Measurements from ENCODE around the gene ERMN.

Gene ERMN

DNA sequence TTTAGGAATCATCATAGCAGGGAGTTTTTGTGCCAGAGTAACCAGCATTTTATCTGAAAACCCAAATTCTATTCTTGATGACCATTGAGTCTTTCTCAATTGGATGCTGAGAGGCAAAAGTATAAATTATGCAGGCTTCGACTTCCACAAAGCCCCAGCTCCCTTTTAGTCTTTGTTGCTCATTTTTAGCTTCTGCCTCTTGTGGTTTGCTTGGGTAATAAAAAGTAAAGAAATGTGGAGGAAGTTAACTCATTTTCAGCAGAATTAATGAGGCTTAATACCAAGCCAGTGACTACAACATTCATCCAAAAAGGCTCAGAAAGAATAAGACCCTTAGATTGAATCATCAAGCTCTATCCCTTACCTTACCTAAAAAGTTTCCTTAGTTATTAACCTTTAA, 18.6 kb downstream of the ERMN start:
- no peak for TF ChIP-seq SIN3A (IDR thresholded peaks at IDR 0.05; ENCODE audit: borderline replicate concordance, insufficient read depth, low read length)
- TF ChIP-seq, protein P1, sequence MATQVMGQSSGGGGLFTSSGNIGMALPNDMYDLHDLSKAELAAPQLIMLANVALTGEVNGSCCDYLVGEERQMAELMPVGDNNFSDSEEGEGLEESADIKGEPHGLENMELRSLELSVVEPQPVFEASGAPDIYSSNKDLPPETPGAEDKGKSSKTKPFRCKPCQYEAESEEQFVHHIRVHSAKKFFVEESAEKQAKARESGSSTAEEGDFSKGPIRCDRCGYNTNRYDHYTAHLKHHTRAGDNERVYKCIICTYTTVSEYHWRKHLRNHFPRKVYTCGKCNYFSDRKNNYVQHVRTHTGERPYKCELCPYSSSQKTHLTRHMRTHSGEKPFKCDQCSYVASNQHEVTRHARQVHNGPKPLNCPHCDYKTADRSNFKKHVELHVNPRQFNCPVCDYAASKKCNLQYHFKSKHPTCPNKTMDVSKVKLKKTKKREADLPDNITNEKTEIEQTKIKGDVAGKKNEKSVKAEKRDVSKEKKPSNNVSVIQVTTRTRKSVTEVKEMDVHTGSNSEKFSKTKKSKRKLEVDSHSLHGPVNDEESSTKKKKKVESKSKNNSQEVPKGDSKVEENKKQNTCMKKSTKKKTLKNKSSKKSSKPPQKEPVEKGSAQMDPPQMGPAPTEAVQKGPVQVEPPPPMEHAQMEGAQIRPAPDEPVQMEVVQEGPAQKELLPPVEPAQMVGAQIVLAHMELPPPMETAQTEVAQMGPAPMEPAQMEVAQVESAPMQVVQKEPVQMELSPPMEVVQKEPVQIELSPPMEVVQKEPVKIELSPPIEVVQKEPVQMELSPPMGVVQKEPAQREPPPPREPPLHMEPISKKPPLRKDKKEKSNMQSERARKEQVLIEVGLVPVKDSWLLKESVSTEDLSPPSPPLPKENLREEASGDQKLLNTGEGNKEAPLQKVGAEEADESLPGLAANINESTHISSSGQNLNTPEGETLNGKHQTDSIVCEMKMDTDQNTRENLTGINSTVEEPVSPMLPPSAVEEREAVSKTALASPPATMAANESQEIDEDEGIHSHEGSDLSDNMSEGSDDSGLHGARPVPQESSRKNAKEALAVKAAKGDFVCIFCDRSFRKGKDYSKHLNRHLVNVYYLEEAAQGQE (IDR thresholded peaks at IDR 0.05; ENCODE audit: insufficient read depth in 1 of 2, low read depth in 2 of 2, low read length in 2 of 2): no peak
- TF ChIP-seq FOXP2 (optimal IDR thresholded peaks at IDR 0.05; ENCODE audit: borderline replicate concordance, extremely low read depth, extremely low read length, insufficient read depth): no peak
- TF ChIP-seq TAF1 (IDR thresholded peaks at IDR 0.05; ENCODE audit: borderline replicate concordance, insufficient read depth, low read length): no peak

DNA sequence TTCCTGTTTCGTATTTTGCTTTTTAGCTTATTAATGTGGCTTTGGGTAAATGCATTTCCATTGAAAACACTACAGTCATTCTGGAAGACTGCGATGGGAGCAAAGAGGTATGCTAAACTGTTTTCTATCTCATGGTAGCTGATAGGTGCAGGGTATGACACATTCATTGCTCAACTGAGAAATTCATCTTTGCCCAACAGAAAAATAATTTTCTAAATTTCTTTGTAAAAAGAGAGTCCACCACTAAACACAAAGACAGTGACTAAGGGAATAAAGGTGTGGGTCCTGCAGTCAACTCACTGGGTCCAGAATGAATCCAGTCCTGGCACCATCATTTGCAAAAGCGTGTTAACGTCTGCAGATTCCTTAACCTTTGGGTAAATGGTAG, 19.9 kb downstream of the ERMN start:
- TF ChIP-seq FOXP2 (optimal IDR thresholded peaks at IDR 0.05; ENCODE audit: borderline replicate concordance, extremely low read depth, extremely low read length, insufficient read depth) (no peak), SIN3A (IDR thresholded peaks at IDR 0.05; ENCODE audit: borderline replicate concordance, insufficient read depth, low read length) (no peak), POLR2AphosphoS5 (IDR thresholded peaks at IDR 0.05; ENCODE audit: low read depth, low read length) (no peak), TAF1 (IDR thresholded peaks at IDR 0.05; ENCODE audit: borderline replicate concordance, insufficient read depth, low read length) (no peak)
- TF ChIP-seq, protein P1 (IDR thresholded peaks at IDR 0.05; ENCODE audit: insufficient read depth in 1 of 2, low read depth in 2 of 2, low read length in 2 of 2): no peak

DNA sequence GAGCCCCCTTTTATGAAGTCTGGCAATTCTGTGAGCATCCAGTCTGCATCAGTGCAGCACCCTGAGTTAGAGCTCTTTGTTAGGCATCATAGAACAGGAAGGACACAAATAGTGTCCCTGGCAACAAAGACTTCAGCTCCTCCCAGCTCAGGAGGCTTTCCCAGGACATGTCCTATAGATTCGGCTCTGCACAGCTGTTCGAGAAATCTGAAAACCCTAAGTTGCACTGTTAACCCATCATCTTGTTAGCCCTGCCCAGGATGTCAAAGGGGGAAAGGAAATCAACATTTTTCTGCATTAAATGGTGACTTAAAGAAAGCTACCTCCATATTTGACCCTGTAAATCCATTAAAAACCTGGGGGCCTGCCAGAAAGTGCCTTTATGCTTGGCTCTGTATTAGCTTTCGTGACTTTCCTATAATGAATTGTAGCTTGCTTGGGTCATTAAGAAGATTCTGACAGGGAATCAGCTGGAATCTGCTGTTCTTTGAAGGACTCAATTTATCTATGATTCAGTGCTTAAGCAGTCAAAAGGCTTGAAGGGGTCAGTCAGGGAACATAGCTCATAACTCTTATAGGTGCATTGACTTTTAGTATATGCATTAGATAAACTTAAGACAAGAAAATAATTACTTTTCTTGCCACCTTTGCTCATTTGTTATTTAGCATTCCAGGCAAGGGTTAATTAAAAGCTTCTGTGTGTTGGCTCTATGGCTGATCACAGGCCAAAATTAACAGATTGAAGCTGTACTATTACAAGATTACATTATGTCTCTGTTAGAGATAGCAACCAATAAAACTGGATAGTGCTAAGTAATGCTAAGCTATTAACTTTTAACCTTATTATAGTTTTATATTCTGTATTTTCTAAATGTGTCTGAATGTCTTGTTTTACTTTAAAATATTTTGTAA, 20.6 kb downstream of the ERMN start:
- TF ChIP-seq POLR2AphosphoS5 (IDR thresholded peaks at IDR 0.05; ENCODE audit: low read depth, low read length): no peak

DNA sequence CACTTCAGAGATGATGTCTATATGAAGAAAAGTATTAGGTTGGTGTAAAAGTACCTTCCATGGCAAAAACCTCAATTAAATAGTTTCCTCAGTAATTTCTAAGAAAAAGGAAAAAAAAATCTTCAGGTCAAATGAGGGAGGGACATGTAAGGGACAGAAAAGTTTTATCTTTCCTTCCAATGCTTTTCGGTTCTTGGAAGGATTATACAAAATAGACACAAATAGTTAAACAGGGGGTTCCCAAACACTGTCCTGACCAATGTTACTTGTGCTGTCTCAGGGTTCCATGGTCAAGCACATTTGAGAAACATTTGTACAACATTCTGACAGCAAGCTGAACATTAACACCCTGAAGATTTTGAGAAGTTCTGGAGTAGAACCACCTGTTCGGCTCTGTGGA, 22.0 kb downstream of the ERMN start:
- no peak for TF ChIP-seq SIN3A (IDR thresholded peaks at IDR 0.05; ENCODE audit: borderline replicate concordance, insufficient read depth, low read length)
- no peak for TF ChIP-seq FOXP2 (optimal IDR thresholded peaks at IDR 0.05; ENCODE audit: borderline replicate concordance, extremely low read depth, extremely low read length, insufficient read depth)
- TF ChIP-seq TAF1 (IDR thresholded peaks at IDR 0.05; ENCODE audit: borderline replicate concordance, insufficient read depth, low read length): no peak
- no peak for TF ChIP-seq POLR2AphosphoS5 (IDR thresholded peaks at IDR 0.05; ENCODE audit: low read depth, low read length)
- TF ChIP-seq, protein P1 (IDR thresholded peaks at IDR 0.05; ENCODE audit: insufficient read depth in 1 of 2, low read depth in 2 of 2, low read length in 2 of 2): no peak

DNA sequence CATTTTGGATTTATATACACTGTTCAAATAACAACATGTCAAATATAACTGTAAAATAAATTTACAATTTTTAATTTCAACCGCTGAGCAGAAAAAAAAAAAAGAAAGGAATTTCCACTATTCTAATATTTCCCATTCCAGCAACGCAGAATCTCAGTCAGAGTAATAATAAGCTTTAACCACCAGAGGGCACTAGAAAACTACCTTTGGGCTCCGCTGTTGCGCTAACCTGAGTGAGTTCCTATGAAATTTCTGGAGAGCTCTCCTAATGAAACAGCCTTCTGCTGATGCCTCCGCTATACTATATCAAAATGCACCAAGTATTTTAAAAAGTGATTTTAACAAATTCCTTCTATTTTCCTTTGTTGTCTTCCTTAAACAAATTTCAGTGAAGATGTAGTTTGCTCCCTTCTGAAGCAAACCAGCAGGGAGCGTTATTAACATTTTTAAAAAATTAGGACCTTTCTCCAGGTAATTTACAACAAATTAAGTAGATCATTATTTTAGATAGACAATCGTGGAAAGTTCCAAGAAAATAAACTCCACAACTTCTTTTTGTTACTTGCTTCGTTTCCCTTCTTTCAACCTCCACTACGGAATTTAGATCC, 23.0 kb downstream of the ERMN start:
- TF ChIP-seq SIN3A (IDR thresholded peaks at IDR 0.05; ENCODE audit: borderline replicate concordance, insufficient read depth, low read length) (no peak), POLR2AphosphoS5 (IDR thresholded peaks at IDR 0.05; ENCODE audit: low read depth, low read length) (no peak), TAF1 (IDR thresholded peaks at IDR 0.05; ENCODE audit: borderline replicate concordance, insufficient read depth, low read length) (no peak), FOXP2 (optimal IDR thresholded peaks at IDR 0.05; ENCODE audit: borderline replicate concordance, extremely low read depth, extremely low read length, insufficient read depth) (no peak)
- TF ChIP-seq, protein P1 (IDR thresholded peaks at IDR 0.05; ENCODE audit: insufficient read depth in 1 of 2, low read depth in 2 of 2, low read length in 2 of 2): no peak
